Neural cell (in vitro differentiated cells): ENCODE results near the gene RYR1. TPM values are rescaled to one million over a fixed set of nuclear protein-coding genes. Genes with fewer than 3 reads are reported as not detected.

Experiments
- H2AFZ ChIP-seq: fragments of 200-600, 300-800 bp; sonication (generic), shearing (Covaris generic); 2 replicates; pipeline ENCODE4 v1.6.0; 2014; ENCODE audit warnings: low read depth, mild to moderate bottlenecking, antibody characterized with exemption, low read length, moderate library complexity
- H3F3A ChIP-seq: fragments of 200-600 bp; shearing (Covaris generic); 2 replicates; pipeline ENCODE4 v1.6.1; 2016; ENCODE audit warnings: mild to moderate bottlenecking, moderate library complexity, mixed read lengths, antibody characterized with exemption, low read length; ENCODE audit not compliant: insufficient read depth, poor library complexity, severe bottlenecking
- H3K27ac ChIP-seq: fragments of 200-600, 300-800 bp; sonication (generic), shearing (Covaris generic); 2 replicates; pipeline ENCODE4 v1.5.1; 2014; ENCODE audit warnings: mild to moderate bottlenecking, low read length, moderate library complexity
- H3K27me3 ChIP-seq: fragments of 300-800, 200-600 bp; sonication (generic), shearing (Covaris generic); 2 replicates; pipeline ENCODE4 v1.6.0; 2014; ENCODE audit warnings: mild to moderate bottlenecking, low read depth, low read length, moderate library complexity; ENCODE audit not compliant: insufficient read depth
- H3K36me3 ChIP-seq: fragments of 300-800, 200-600 bp; sonication (generic), shearing (Covaris generic); 2 replicates; pipeline ENCODE4 v1.5.1; 2014; ENCODE audit warnings: mild to moderate bottlenecking, antibody characterized with exemption, low read length, moderate library complexity; ENCODE audit not compliant: insufficient read depth
- H3K4me2 ChIP-seq: fragments of 300-800, 200-600 bp; sonication (generic), shearing (Covaris generic); 2 replicates; pipeline ENCODE4 v1.6.0; 2014; ENCODE audit warnings: mild to moderate bottlenecking, low read length
- H3K4me3 ChIP-seq: fragments of 300-800, 200-600 bp; sonication (generic), shearing (Covaris generic); 2 replicates; pipeline ENCODE4 v1.5.1; 2014; ENCODE audit warnings: mild to moderate bottlenecking, low read length, moderate library complexity
- H3K79me2 ChIP-seq: fragments of 200-600 bp; shearing (Covaris generic); replicated peaks from 2 replicates; pipeline ENCODE4 v1.6.0; 2014; ENCODE audit warnings: mild to moderate bottlenecking, low read length, moderate library complexity; ENCODE audit not compliant: insufficient read depth
- H3K9ac ChIP-seq: fragments of 300-800, 200-600 bp; sonication (generic), shearing (Covaris generic); 2 replicates; pipeline ENCODE4 v1.6.1; 2016; ENCODE audit warnings: mild to moderate bottlenecking, low read length, mixed read lengths
- H3K9me2 ChIP-seq: fragments of 200-600 bp; shearing (Covaris generic); 2 replicates; pipeline ENCODE4 v1.6.1; 2016; ENCODE audit warnings: mild to moderate bottlenecking, low read length, mixed read lengths; ENCODE audit not compliant: insufficient read depth
- H3K9me3 ChIP-seq: fragments of 200-600, 300-800 bp; sonication (generic), shearing (Covaris generic); 2 replicates; pipeline ENCODE4 v1.6.1; 2016; ENCODE audit warnings: mild to moderate bottlenecking, mixed run types, low read length, moderate library complexity, mixed read lengths
- H4K20me1 ChIP-seq: fragments of 200-600 bp; shearing (Covaris generic); 2 replicates; pipeline ENCODE4 v1.6.1; 2016; ENCODE audit warnings: mild to moderate bottlenecking, mixed run types; ENCODE audit not compliant: insufficient read depth
- EP300 ChIP-seq: fragments of 450-650 bp; conservative IDR thresholded peaks from 2 replicates; pipeline ENCODE4 v1.6.1; 2014; ENCODE audit warnings: antibody characterized with exemption, mild to moderate bottlenecking, moderate library complexity; ENCODE audit not compliant: poor library complexity, severe bottlenecking
- EZH2 ChIP-seq: fragments of 200-600, 300-800 bp; shearing (Covaris generic), sonication (generic); IDR thresholded peaks from 2 replicates; pipeline ENCODE4 v1.6.1; 2014; ENCODE audit warnings: antibody characterized with exemption, low read length, borderline replicate concordance, mild to moderate bottlenecking; ENCODE audit not compliant: insufficient read depth, poor library complexity, severe bottlenecking
- MXI1 ChIP-seq: fragments of 450-650 bp; conservative IDR thresholded peaks from 2 replicates; pipeline ENCODE4 v1.6.1; 2014; ENCODE audit warnings: antibody characterized with exemption, mild to moderate bottlenecking; ENCODE audit not compliant: poor library complexity, severe bottlenecking
- POLR2AphosphoS5 ChIP-seq: IDR thresholded peaks from 2 replicates; pipeline ENCODE4 v1.6.1; 2012
- RAD21 ChIP-seq: fragments of 450-650 bp; conservative IDR thresholded peaks from 2 replicates; pipeline ENCODE4 v1.6.1; 2014; ENCODE audit warnings: antibody characterized with exemption, mild to moderate bottlenecking, moderate library complexity
- SMC3 ChIP-seq: fragments of 450-650 bp; conservative IDR thresholded peaks from 2 replicates; pipeline ENCODE4 v1.6.1; 2014; ENCODE audit warnings: antibody characterized with exemption, mild to moderate bottlenecking, moderate library complexity; ENCODE audit not compliant: poor library complexity
- TAF1 ChIP-seq: IDR thresholded peaks from 2 replicates; pipeline ENCODE4 v1.6.1; 2012; ENCODE audit warnings: low read depth
- polyA plus RNA-seq: library from polyadenylated mRNA; depleted of rRNA; stranded (reverse); fragments of >200 nt; gene quantifications from 2 replicates; pipeline ENCODE4 v1.2.3, GENCODE V29; 2014
- TF ChIP-seq, protein P1 (sequence below): fragments of 450-650 bp; IDR thresholded peaks from 2 replicates; pipeline ENCODE4 v1.5.1; 2014; ENCODE audit warnings: antibody characterized with exemption, mild to moderate bottlenecking, moderate library complexity; ENCODE audit not compliant: poor library complexity, severe bottlenecking
- TF ChIP-seq, protein P2 (sequence below): IDR thresholded peaks from 2 replicates; pipeline ENCODE4 v1.6.1; 2012; ENCODE audit warnings: borderline replicate concordance

Gene RYR1
- polyA plus RNA-seq, 1 donor from 2014 or later: 0.69 TPM

- Histone ChIP-seq H2AFZ (no peak overlapping the region), H3K4me3 (peak overlapping the region; percentile 63), H3K27ac (no peak overlapping the region)
These were observed 162.8 kb downstream of the RYR1 start for GRCh38 chr19:38596057-38596981.

DNA sequence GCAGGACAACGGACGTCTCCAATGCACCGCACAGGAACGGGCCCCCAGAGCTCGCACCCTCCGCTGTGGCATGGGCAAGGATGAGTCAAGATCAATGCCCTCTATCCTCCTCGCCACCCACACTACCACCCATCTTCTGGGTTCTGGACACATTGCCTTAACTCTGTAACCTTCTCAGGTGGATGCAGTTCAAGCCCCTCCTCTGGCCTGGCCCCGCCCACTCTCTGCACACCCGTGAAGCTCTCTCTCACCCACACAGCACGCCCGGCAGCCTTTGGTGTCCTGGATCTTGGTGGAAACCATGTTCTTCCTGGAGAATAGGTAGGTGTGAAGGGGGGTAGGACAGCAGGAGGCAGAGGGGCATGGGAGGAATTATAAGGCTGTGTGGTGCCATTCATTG, 163.6 kb downstream of the RYR1 start:
- no peaks in the 10 kb centered on the region for H4K20me1 ChIP-seq
- no peaks in the 10 kb centered on the region for H3K27me3 ChIP-seq
- no peak overlapping the region for H3K9ac ChIP-seq
- H3K9me3 ChIP-seq: no peaks in the 10 kb centered on the region
- H3K4me2 ChIP-seq: no peak overlapping the region
- H3K79me2 ChIP-seq: no peaks in the 10 kb centered on the region
- H3K27ac ChIP-seq: no peak overlapping the region
- H3K4me3 ChIP-seq: no peak overlapping the region
- H3K9me2 ChIP-seq: no peaks in the 10 kb centered on the region
- no peaks in the 10 kb centered on the region for H3F3A ChIP-seq
- H3K36me3 ChIP-seq: no peaks in the 10 kb centered on the region
- TF ChIP-seq RAD21 (no peak), EZH2 (no peak), POLR2AphosphoS5 (no peak), SMC3 (no peak), EP300 (no peak), TAF1 (no peak)
- TF ChIP-seq, protein P1, sequence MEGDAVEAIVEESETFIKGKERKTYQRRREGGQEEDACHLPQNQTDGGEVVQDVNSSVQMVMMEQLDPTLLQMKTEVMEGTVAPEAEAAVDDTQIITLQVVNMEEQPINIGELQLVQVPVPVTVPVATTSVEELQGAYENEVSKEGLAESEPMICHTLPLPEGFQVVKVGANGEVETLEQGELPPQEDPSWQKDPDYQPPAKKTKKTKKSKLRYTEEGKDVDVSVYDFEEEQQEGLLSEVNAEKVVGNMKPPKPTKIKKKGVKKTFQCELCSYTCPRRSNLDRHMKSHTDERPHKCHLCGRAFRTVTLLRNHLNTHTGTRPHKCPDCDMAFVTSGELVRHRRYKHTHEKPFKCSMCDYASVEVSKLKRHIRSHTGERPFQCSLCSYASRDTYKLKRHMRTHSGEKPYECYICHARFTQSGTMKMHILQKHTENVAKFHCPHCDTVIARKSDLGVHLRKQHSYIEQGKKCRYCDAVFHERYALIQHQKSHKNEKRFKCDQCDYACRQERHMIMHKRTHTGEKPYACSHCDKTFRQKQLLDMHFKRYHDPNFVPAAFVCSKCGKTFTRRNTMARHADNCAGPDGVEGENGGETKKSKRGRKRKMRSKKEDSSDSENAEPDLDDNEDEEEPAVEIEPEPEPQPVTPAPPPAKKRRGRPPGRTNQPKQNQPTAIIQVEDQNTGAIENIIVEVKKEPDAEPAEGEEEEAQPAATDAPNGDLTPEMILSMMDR: no peak
- TF ChIP-seq, protein P2, sequence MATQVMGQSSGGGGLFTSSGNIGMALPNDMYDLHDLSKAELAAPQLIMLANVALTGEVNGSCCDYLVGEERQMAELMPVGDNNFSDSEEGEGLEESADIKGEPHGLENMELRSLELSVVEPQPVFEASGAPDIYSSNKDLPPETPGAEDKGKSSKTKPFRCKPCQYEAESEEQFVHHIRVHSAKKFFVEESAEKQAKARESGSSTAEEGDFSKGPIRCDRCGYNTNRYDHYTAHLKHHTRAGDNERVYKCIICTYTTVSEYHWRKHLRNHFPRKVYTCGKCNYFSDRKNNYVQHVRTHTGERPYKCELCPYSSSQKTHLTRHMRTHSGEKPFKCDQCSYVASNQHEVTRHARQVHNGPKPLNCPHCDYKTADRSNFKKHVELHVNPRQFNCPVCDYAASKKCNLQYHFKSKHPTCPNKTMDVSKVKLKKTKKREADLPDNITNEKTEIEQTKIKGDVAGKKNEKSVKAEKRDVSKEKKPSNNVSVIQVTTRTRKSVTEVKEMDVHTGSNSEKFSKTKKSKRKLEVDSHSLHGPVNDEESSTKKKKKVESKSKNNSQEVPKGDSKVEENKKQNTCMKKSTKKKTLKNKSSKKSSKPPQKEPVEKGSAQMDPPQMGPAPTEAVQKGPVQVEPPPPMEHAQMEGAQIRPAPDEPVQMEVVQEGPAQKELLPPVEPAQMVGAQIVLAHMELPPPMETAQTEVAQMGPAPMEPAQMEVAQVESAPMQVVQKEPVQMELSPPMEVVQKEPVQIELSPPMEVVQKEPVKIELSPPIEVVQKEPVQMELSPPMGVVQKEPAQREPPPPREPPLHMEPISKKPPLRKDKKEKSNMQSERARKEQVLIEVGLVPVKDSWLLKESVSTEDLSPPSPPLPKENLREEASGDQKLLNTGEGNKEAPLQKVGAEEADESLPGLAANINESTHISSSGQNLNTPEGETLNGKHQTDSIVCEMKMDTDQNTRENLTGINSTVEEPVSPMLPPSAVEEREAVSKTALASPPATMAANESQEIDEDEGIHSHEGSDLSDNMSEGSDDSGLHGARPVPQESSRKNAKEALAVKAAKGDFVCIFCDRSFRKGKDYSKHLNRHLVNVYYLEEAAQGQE: no peak
- H2AFZ ChIP-seq: no peak overlapping the region

More at GRCh38 chr19:38596057-38596981, 162.8 kb downstream of the RYR1 start:
- no peaks in the 10 kb centered on the region for H3K27me3 ChIP-seq
- peak overlapping the region; percentile 35 for H3K9ac ChIP-seq
- H3K79me2 ChIP-seq: no peaks in the 10 kb centered on the region
- no peak overlapping the region for H3K4me2 ChIP-seq
- no peak for TF ChIP-seq MXI1
- TF ChIP-seq POLR2AphosphoS5: no peak
- no peak for TF ChIP-seq EZH2
- no peak for TF ChIP-seq EP300
- TF ChIP-seq SMC3: no peak
- TF ChIP-seq TAF1: no peak
- TF ChIP-seq, protein P2: no peak
- TF ChIP-seq RAD21: no peak
- TF ChIP-seq, protein P1: no peak
- H3K9me3 ChIP-seq: no peaks in the 10 kb centered on the region
- H3K36me3 ChIP-seq: no peaks in the 10 kb centered on the region
- no peaks in the 10 kb centered on the region for H3F3A ChIP-seq
- H3K9me2 ChIP-seq: no peaks in the 10 kb centered on the region
- no peaks in the 10 kb centered on the region for H4K20me1 ChIP-seq
